Endothelial cell of umbilical vein (primary cell): Measurements from ENCODE around the gene KRT74.

Source experiments
- EZH2 ChIP-seq: IDR thresholded peaks from 2 replicates; pipeline ENCODE4 v1.6.1; 2012; ENCODE audit warnings: borderline replicate concordance, low read depth, mild to moderate bottlenecking, moderate library complexity, low read length, inconsistent platforms; ENCODE audit not compliant: severe bottlenecking
- FOS ChIP-seq: IDR thresholded peaks from 2 replicates; pipeline ENCODE4 v1.6.1; 2011; ENCODE audit warnings: mild to moderate bottlenecking, low read length, moderate library complexity, borderline replicate concordance; ENCODE audit not compliant: insufficient read depth
- GATA2 ChIP-seq: IDR thresholded peaks from 2 replicates; pipeline ENCODE4 v1.7.0; 2011; ENCODE audit warnings: low read depth, mild to moderate bottlenecking, moderate library complexity, mixed read lengths, low read length; ENCODE audit not compliant: insufficient read length, insufficient read depth
- MYC ChIP-seq: IDR thresholded peaks from one replicate; pipeline ENCODE4 v1.6.1; 2011; ENCODE audit warnings: mild to moderate bottlenecking, low read depth, low read length
- POLR2A ChIP-seq: IDR thresholded peaks from 2 replicates; pipeline ENCODE4 v1.6.1; 2012; ENCODE audit warnings: low read depth, mild to moderate bottlenecking, control low read depth, low read length
- POLR2AphosphoS5 ChIP-seq: IDR thresholded peaks from 2 replicates; pipeline ENCODE4 v1.6.1; 2012; ENCODE audit warnings: low read depth, mild to moderate bottlenecking, control low read depth, low read length, moderate library complexity; ENCODE audit not compliant: insufficient read depth
- TF ChIP-seq, protein P1 (sequence below), 2 donors: IDR thresholded peaks; 1 replicate in 1 of 2; 2 replicates in 1 of 2; pipeline ENCODE4 v1.5.1; 2011; ENCODE audit warnings: low read length in 2 of 2, mild to moderate bottlenecking in 2 of 2, moderate library complexity in 2 of 2, control low read depth in 1 of 2, inconsistent platforms in 1 of 2, low read depth in 1 of 2; ENCODE audit not compliant: insufficient read depth in 1 of 2; ENCODE audit errors: extremely low read depth in 1 of 2
- TF ChIP-seq, protein P2 (sequence below): IDR thresholded peaks from 2 replicates; pipeline ENCODE4 v1.6.1; 2011; ENCODE audit not compliant: insufficient read depth, insufficient read length

- no peak for TF ChIP-seq FOS
- TF ChIP-seq POLR2AphosphoS5 = no peak
- TF ChIP-seq GATA2 = no peak
- TF ChIP-seq, protein P1, sequence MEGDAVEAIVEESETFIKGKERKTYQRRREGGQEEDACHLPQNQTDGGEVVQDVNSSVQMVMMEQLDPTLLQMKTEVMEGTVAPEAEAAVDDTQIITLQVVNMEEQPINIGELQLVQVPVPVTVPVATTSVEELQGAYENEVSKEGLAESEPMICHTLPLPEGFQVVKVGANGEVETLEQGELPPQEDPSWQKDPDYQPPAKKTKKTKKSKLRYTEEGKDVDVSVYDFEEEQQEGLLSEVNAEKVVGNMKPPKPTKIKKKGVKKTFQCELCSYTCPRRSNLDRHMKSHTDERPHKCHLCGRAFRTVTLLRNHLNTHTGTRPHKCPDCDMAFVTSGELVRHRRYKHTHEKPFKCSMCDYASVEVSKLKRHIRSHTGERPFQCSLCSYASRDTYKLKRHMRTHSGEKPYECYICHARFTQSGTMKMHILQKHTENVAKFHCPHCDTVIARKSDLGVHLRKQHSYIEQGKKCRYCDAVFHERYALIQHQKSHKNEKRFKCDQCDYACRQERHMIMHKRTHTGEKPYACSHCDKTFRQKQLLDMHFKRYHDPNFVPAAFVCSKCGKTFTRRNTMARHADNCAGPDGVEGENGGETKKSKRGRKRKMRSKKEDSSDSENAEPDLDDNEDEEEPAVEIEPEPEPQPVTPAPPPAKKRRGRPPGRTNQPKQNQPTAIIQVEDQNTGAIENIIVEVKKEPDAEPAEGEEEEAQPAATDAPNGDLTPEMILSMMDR (IDR thresholded peaks at IDR 0.05; ENCODE audit: extremely low read depth in 1 of 2, insufficient read depth in 1 of 2, low read depth in 1 of 2, low read length in 2 of 2) = no peak
- no peak for TF ChIP-seq POLR2A
- no peak for TF ChIP-seq EZH2
- no peak for TF ChIP-seq MYC
- TF ChIP-seq, protein P2, sequence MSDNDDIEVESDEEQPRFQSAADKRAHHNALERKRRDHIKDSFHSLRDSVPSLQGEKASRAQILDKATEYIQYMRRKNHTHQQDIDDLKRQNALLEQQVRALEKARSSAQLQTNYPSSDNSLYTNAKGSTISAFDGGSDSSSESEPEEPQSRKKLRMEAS = no peak
These were observed 35.4 kb upstream of the KRT74 start for GRCh38 chr12:52608826-52609630.
